H9 (cell line): ENCODE data around the gene CEP126. TPM values are rescaled to one million over a fixed set of nuclear protein-coding genes. Genes with fewer than 3 reads are reported as not detected.

Source experiments
- DNase-seq: peaks from one replicate; pipeline ENCODE4 v3.0.0-alpha.2; 2017
- H2AFZ ChIP-seq: one replicate; pipeline ENCODE4 v1.6.1; 2013; ENCODE audit warnings: mild to moderate bottlenecking, low read length, control low read depth, moderate library complexity
- H2AK5ac ChIP-seq: 2 replicates; pipeline ENCODE4 v1.6.1; 2013; ENCODE audit warnings: low read length, control low read depth, mixed read lengths; ENCODE audit not compliant: insufficient read length
- H2BK120ac ChIP-seq: one replicate; pipeline ENCODE4 v1.6.1; 2013; ENCODE audit warnings: low read depth, mild to moderate bottlenecking, low read length, control low read depth, inconsistent platforms; ENCODE audit not compliant: poor library complexity, severe bottlenecking
- H2BK12ac ChIP-seq: 2 replicates; pipeline ENCODE4 v1.6.1; 2013; ENCODE audit warnings: low read length, control low read depth, mixed read lengths, low read depth; ENCODE audit not compliant: insufficient read length
- H2BK15ac ChIP-seq: 2 replicates; pipeline ENCODE4 v1.6.1; 2013; ENCODE audit warnings: low read depth, low read length, control low read depth
- H2BK20ac ChIP-seq: one replicate; pipeline ENCODE4 v1.6.1; 2013; ENCODE audit warnings: low read depth, mild to moderate bottlenecking, low read length, control low read depth, inconsistent platforms; ENCODE audit not compliant: poor library complexity, severe bottlenecking
- H2BK5ac ChIP-seq: 2 replicates; pipeline ENCODE4 v1.6.1; 2013; ENCODE audit warnings: low read length, control low read depth, mixed read lengths; ENCODE audit not compliant: insufficient read length
- H3K14ac ChIP-seq: 2 replicates; pipeline ENCODE4 v1.6.1; 2013; ENCODE audit warnings: low read length, control low read depth; ENCODE audit not compliant: insufficient read depth
- H3K18ac ChIP-seq: 2 replicates; pipeline ENCODE4 v1.6.1; 2013; ENCODE audit warnings: low read depth, mild to moderate bottlenecking, mixed read lengths, low read length, control low read depth; ENCODE audit not compliant: insufficient read length
- H3K23ac ChIP-seq: 2 replicates; pipeline ENCODE4 v1.6.1; 2013; ENCODE audit warnings: low read length, control low read depth, mixed read lengths, low read depth; ENCODE audit not compliant: insufficient read length
- H3K23me2 ChIP-seq: 2 replicates; pipeline ENCODE4 v1.6.1; 2013; ENCODE audit warnings: low read depth, mild to moderate bottlenecking, mixed read lengths, low read length, control low read depth; ENCODE audit not compliant: insufficient read length, poor library complexity, severe bottlenecking
- H3K27ac ChIP-seq: 2 replicates; pipeline ENCODE4 v1.5.1; 2013; ENCODE audit warnings: low read length, control low read depth, mixed read lengths, low read depth; ENCODE audit not compliant: insufficient read length
- H3K27me3 ChIP-seq: 2 replicates; pipeline ENCODE4 v1.6.1; 2013; ENCODE audit warnings: low read length, control low read depth, inconsistent platforms; ENCODE audit not compliant: insufficient read depth
- H3K4ac ChIP-seq: 2 replicates; pipeline ENCODE4 v1.6.1; 2013; ENCODE audit warnings: low read depth, mild to moderate bottlenecking, control low read depth, inconsistent platforms, low read length, moderate library complexity
- H3K4me1 ChIP-seq: 2 replicates; pipeline ENCODE4 v1.6.1; 2013; ENCODE audit warnings: low read length, control low read depth, inconsistent platforms; ENCODE audit not compliant: insufficient read depth
- H3K4me2 ChIP-seq: 2 replicates; pipeline ENCODE4 v1.6.1; 2013; ENCODE audit warnings: low read length, control low read depth, mixed read lengths; ENCODE audit not compliant: insufficient read length, insufficient read depth
- H3K56ac ChIP-seq: 2 replicates; pipeline ENCODE4 v1.6.1; 2013; ENCODE audit warnings: low read depth, mild to moderate bottlenecking, mixed read lengths, low read length, control low read depth; ENCODE audit not compliant: insufficient read length
- H3K79me1 ChIP-seq: 2 replicates; pipeline ENCODE4 v1.6.1; 2013; ENCODE audit warnings: low read depth, mild to moderate bottlenecking, moderate library complexity, low read length, control low read depth, inconsistent platforms; ENCODE audit not compliant: insufficient read depth, poor library complexity, severe bottlenecking
- H3K79me2 ChIP-seq: 2 replicates; pipeline ENCODE4 v1.6.1; 2013; ENCODE audit warnings: low read length, control low read depth, inconsistent platforms; ENCODE audit not compliant: insufficient read depth
- H3K9ac ChIP-seq: 2 replicates; pipeline ENCODE4 v1.6.1; 2013; ENCODE audit warnings: low read length, control low read depth, mixed read lengths; ENCODE audit not compliant: insufficient read length; ENCODE audit errors: extremely low read depth
- H3K9me3 ChIP-seq: one replicate; pipeline ENCODE4 v1.6.1; 2013; ENCODE audit warnings: low read depth, low read length, inconsistent platforms; ENCODE audit not compliant: control insufficient read depth
- H3T11ph ChIP-seq: one replicate; pipeline ENCODE4 v1.6.1; 2013; ENCODE audit warnings: mild to moderate bottlenecking, low read length, control low read depth, inconsistent platforms
- H4K20me1 ChIP-seq: one replicate; pipeline ENCODE4 v1.6.1; 2013; ENCODE audit not compliant: control insufficient read depth, insufficient read length, insufficient read depth
- H4K5ac ChIP-seq: 2 replicates; pipeline ENCODE4 v1.6.1; 2013; ENCODE audit warnings: low read depth, mild to moderate bottlenecking, mixed read lengths, low read length, control low read depth; ENCODE audit not compliant: insufficient read length
- H4K8ac ChIP-seq: replicated peaks from 2 replicates; pipeline ENCODE4 v1.6.1; 2013; ENCODE audit warnings: low read length, control low read depth, mixed read lengths, low read depth; ENCODE audit not compliant: insufficient read length
- H4K91ac ChIP-seq: 2 replicates; pipeline ENCODE4 v1.6.1; 2013; ENCODE audit warnings: low read depth, mild to moderate bottlenecking, moderate library complexity, mixed read lengths, low read length, control low read depth; ENCODE audit not compliant: insufficient read length
- H3K27ac Mint-ChIP-seq, 3 experiments: 2 replicates in 2 of 3; 3 replicates in 1 of 3; pipeline ENCODE4 v1.8.0; 2020 to 2021; ENCODE audit warnings: mixed read lengths in 3 of 3, mild to moderate bottlenecking in 1 of 3, moderate library complexity in 1 of 3
- H3K27me3 Mint-ChIP-seq: 2 replicates; pipeline ENCODE4 v1.8.0; 2021; ENCODE audit warnings: low read depth, mild to moderate bottlenecking, moderate library complexity, mixed read lengths
- H3K36me3 Mint-ChIP-seq, 3 experiments: 2 replicates in 2 of 3; 3 replicates in 1 of 3; pipeline ENCODE4 v1.8.0; 2020 to 2021; ENCODE audit warnings: low read depth in 3 of 3, mixed read lengths in 3 of 3; ENCODE audit not compliant: insufficient read depth in 1 of 3
- H3K4me1 Mint-ChIP-seq, 2 experiments: 2 replicates each; pipeline ENCODE4 v1.8.0; 2020; ENCODE audit warnings: mixed read lengths in 2 of 2
- H3K4me3 Mint-ChIP-seq, 2 experiments: 2 replicates in 1 of 2; 3 replicates in 1 of 2; pipeline ENCODE4 v1.8.0; 2020 to 2021; ENCODE audit warnings: mild to moderate bottlenecking in 2 of 2, mixed read lengths in 2 of 2, moderate library complexity in 1 of 2
- H3K9me3 Mint-ChIP-seq, 2 experiments: 2 replicates in 1 of 2; 3 replicates in 1 of 2; pipeline ENCODE4 v1.8.0; 2020; ENCODE audit warnings: mild to moderate bottlenecking in 2 of 2, mixed read lengths in 2 of 2, moderate library complexity in 1 of 2
- CTCF ChIP-seq: fragments of 200-600 bp; sonication (generic); conservative IDR thresholded peaks from 3 replicates; pipeline ENCODE4 v1.8.0; 2021; ENCODE audit warnings: antibody characterized with exemption, mild to moderate bottlenecking
- WGBS: extraction: QIAGEN DNeasy Blood & Tissue Kit; methylation state at CpG from one replicate; pipeline ENCODE4 v1.1.7; 2013; ENCODE audit warnings: missing lambda C conversion rate, low lambda C conversion rate, mixed read lengths; ENCODE audit not compliant: insufficient read length; ENCODE audit errors: extremely low coverage; 5-methylcytosine and 5-hydroxymethylcytosine counted together
- total RNA-seq: library from RNA; stranded (reverse); gene quantifications from 2 replicates; pipeline ENCODE4 v1.2.1, GENCODE V29; 2021

CEP126 gene
- total RNA-seq, 1 experiment from 2014 or later = 1.2 TPM

GRCh38 chr11:102026959-102027358 is 112.1 kb downstream of the CEP126 start:
- H4K8ac ChIP-seq = no peak overlapping the region
- no peak overlapping the region for H4K91ac ChIP-seq
- no peak overlapping the region for H2BK15ac ChIP-seq
- no peak overlapping the region for H2BK120ac ChIP-seq
- H2BK5ac ChIP-seq = no peak overlapping the region
- no peak overlapping the region for H4K5ac ChIP-seq
- H2AK5ac ChIP-seq = no peak overlapping the region
- no peak overlapping the region for H3K4ac ChIP-seq
- H3K27ac ChIP-seq = no peak overlapping the region
- Mint-ChIP-seq H3K4me1 (peaks cover 0 to 3% of the 10 kb centered on the region in 2 experiments; a peak in 2 of 4 replicates), H3K27me3 (no peaks in the 10 kb centered on the region), H3K36me3 (no peaks in the 10 kb centered on the region), H3K9me3 (no peaks in the 10 kb centered on the region), H3K27ac (no peak overlapping the region), H3K4me3 (no peak overlapping the region)
- H4K20me1 ChIP-seq = no peaks in the 10 kb centered on the region
- no peak overlapping the region for H3K56ac ChIP-seq
- no peaks in the 10 kb centered on the region for H3K79me1 ChIP-seq
- H3K14ac ChIP-seq = no peak overlapping the region
- H3K27me3 ChIP-seq = no peaks in the 10 kb centered on the region; the same call in 1 of the 2 replicates
- H3K4me1 ChIP-seq = no peaks in the 10 kb centered on the region
- no peak overlapping the region for H3K4me2 ChIP-seq
- H3K18ac ChIP-seq = no peak overlapping the region
- no peaks in the 10 kb centered on the region for H3K9me3 ChIP-seq
- no peaks in the 10 kb centered on the region for H3K79me2 ChIP-seq
- DNase-seq = no peak
- TF ChIP-seq CTCF = no peak
- H3K23ac ChIP-seq = no peak overlapping the region
- no CpG with 5 or more reads among the region's 2 CpGs for WGBS
- no peak overlapping the region for H2AFZ ChIP-seq
- no peak overlapping the region for H3K9ac ChIP-seq
- H2BK12ac ChIP-seq = no peak overlapping the region
- no peaks in the 10 kb centered on the region for H3K23me2 ChIP-seq
- H2BK20ac ChIP-seq = no peak overlapping the region
- H3T11ph ChIP-seq = no peak overlapping the region
